OCI-LY7 (cell line): Measurements from ENCODE around the gene CMTM1.

Experiments used
- EZH2phosphoT487 ChIP-seq: fragments of 200-600 bp; sonication (generic); IDR thresholded peaks from 2 replicates; pipeline ENCODE4 v1.6.1; 2018; ENCODE audit warnings: low read depth, borderline replicate concordance, mild to moderate bottlenecking, mixed run types, antibody characterized with exemption, low read length, moderate library complexity, mixed read lengths
- TF ChIP-seq, protein P1 (sequence below): fragments of 200-600 bp; sonication (generic); conservative IDR thresholded peaks from 2 replicates; pipeline ENCODE4 v1.5.1; 2014; ENCODE audit warnings: mild to moderate bottlenecking, antibody characterized with exemption, low read length, moderate library complexity, mixed read lengths

DNA sequence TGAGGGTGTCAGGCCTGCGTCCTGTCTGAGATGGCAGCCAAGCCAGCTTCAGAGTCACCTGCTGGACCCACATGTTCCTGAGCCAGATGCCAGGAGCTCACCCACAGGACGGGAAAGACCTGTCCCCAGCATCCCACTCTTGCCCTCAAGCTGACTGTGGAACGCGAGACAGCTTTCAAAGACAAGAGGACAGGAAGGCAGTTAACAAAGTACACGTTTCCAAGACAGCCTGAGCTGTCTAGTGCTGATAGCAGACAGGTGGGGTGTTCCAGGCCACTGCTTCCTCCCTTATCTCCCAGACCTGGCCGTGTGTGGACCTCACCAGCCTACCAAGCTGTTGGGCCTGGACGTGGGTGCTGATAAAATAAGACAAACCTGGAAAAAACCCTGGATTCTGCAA is 51.5 kb downstream of the CMTM1 start:
- TF ChIP-seq, protein P1, sequence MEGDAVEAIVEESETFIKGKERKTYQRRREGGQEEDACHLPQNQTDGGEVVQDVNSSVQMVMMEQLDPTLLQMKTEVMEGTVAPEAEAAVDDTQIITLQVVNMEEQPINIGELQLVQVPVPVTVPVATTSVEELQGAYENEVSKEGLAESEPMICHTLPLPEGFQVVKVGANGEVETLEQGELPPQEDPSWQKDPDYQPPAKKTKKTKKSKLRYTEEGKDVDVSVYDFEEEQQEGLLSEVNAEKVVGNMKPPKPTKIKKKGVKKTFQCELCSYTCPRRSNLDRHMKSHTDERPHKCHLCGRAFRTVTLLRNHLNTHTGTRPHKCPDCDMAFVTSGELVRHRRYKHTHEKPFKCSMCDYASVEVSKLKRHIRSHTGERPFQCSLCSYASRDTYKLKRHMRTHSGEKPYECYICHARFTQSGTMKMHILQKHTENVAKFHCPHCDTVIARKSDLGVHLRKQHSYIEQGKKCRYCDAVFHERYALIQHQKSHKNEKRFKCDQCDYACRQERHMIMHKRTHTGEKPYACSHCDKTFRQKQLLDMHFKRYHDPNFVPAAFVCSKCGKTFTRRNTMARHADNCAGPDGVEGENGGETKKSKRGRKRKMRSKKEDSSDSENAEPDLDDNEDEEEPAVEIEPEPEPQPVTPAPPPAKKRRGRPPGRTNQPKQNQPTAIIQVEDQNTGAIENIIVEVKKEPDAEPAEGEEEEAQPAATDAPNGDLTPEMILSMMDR: no peak
- TF ChIP-seq EZH2phosphoT487: no peak
